H9 (cell line): ENCODE results near the gene CYB5R2. TPM values are rescaled to one million over a fixed set of nuclear protein-coding genes. Genes with fewer than 3 reads are reported as not detected.
A peak's percentile ranks its signal among the peaks of the same experiment; 100 is the strongest.

ENCODE experiments used
- DNase-seq: peaks from one replicate; pipeline ENCODE4 v3.0.0-alpha.2; 2017
- H2AFZ ChIP-seq: one replicate; pipeline ENCODE4 v1.6.1; 2013; ENCODE audit warnings: mild to moderate bottlenecking, low read length, control low read depth, moderate library complexity
- H2AK5ac ChIP-seq: 2 replicates; pipeline ENCODE4 v1.6.1; 2013; ENCODE audit warnings: low read length, control low read depth, mixed read lengths; ENCODE audit not compliant: insufficient read length
- H2BK120ac ChIP-seq: one replicate; pipeline ENCODE4 v1.6.1; 2013; ENCODE audit warnings: low read depth, mild to moderate bottlenecking, low read length, control low read depth, inconsistent platforms; ENCODE audit not compliant: poor library complexity, severe bottlenecking
- H2BK12ac ChIP-seq: 2 replicates; pipeline ENCODE4 v1.6.1; 2013; ENCODE audit warnings: low read length, control low read depth, mixed read lengths, low read depth; ENCODE audit not compliant: insufficient read length
- H2BK15ac ChIP-seq: 2 replicates; pipeline ENCODE4 v1.6.1; 2013; ENCODE audit warnings: low read depth, low read length, control low read depth
- H2BK20ac ChIP-seq: one replicate; pipeline ENCODE4 v1.6.1; 2013; ENCODE audit warnings: low read depth, mild to moderate bottlenecking, low read length, control low read depth, inconsistent platforms; ENCODE audit not compliant: poor library complexity, severe bottlenecking
- H2BK5ac ChIP-seq: 2 replicates; pipeline ENCODE4 v1.6.1; 2013; ENCODE audit warnings: low read length, control low read depth, mixed read lengths; ENCODE audit not compliant: insufficient read length
- H3K14ac ChIP-seq: 2 replicates; pipeline ENCODE4 v1.6.1; 2013; ENCODE audit warnings: low read length, control low read depth; ENCODE audit not compliant: insufficient read depth
- H3K18ac ChIP-seq: 2 replicates; pipeline ENCODE4 v1.6.1; 2013; ENCODE audit warnings: low read depth, mild to moderate bottlenecking, mixed read lengths, low read length, control low read depth; ENCODE audit not compliant: insufficient read length
- H3K23ac ChIP-seq: 2 replicates; pipeline ENCODE4 v1.6.1; 2013; ENCODE audit warnings: low read length, control low read depth, mixed read lengths, low read depth; ENCODE audit not compliant: insufficient read length
- H3K23me2 ChIP-seq: 2 replicates; pipeline ENCODE4 v1.6.1; 2013; ENCODE audit warnings: low read depth, mild to moderate bottlenecking, mixed read lengths, low read length, control low read depth; ENCODE audit not compliant: insufficient read length, poor library complexity, severe bottlenecking
- H3K27ac ChIP-seq: 2 replicates; pipeline ENCODE4 v1.5.1; 2013; ENCODE audit warnings: low read length, control low read depth, mixed read lengths, low read depth; ENCODE audit not compliant: insufficient read length
- H3K27me3 ChIP-seq: 2 replicates; pipeline ENCODE4 v1.6.1; 2013; ENCODE audit warnings: low read length, control low read depth, inconsistent platforms; ENCODE audit not compliant: insufficient read depth
- H3K4ac ChIP-seq: 2 replicates; pipeline ENCODE4 v1.6.1; 2013; ENCODE audit warnings: low read depth, mild to moderate bottlenecking, control low read depth, inconsistent platforms, low read length, moderate library complexity
- H3K4me1 ChIP-seq: 2 replicates; pipeline ENCODE4 v1.6.1; 2013; ENCODE audit warnings: low read length, control low read depth, inconsistent platforms; ENCODE audit not compliant: insufficient read depth
- H3K4me2 ChIP-seq: 2 replicates; pipeline ENCODE4 v1.6.1; 2013; ENCODE audit warnings: low read length, control low read depth, mixed read lengths; ENCODE audit not compliant: insufficient read length, insufficient read depth
- H3K56ac ChIP-seq: 2 replicates; pipeline ENCODE4 v1.6.1; 2013; ENCODE audit warnings: low read depth, mild to moderate bottlenecking, mixed read lengths, low read length, control low read depth; ENCODE audit not compliant: insufficient read length
- H3K79me1 ChIP-seq: 2 replicates; pipeline ENCODE4 v1.6.1; 2013; ENCODE audit warnings: low read depth, mild to moderate bottlenecking, moderate library complexity, low read length, control low read depth, inconsistent platforms; ENCODE audit not compliant: insufficient read depth, poor library complexity, severe bottlenecking
- H3K79me2 ChIP-seq: 2 replicates; pipeline ENCODE4 v1.6.1; 2013; ENCODE audit warnings: low read length, control low read depth, inconsistent platforms; ENCODE audit not compliant: insufficient read depth
- H3K9ac ChIP-seq: 2 replicates; pipeline ENCODE4 v1.6.1; 2013; ENCODE audit warnings: low read length, control low read depth, mixed read lengths; ENCODE audit not compliant: insufficient read length; ENCODE audit errors: extremely low read depth
- H3K9me3 ChIP-seq: one replicate; pipeline ENCODE4 v1.6.1; 2013; ENCODE audit warnings: low read depth, low read length, inconsistent platforms; ENCODE audit not compliant: control insufficient read depth
- H3T11ph ChIP-seq: one replicate; pipeline ENCODE4 v1.6.1; 2013; ENCODE audit warnings: mild to moderate bottlenecking, low read length, control low read depth, inconsistent platforms
- H4K20me1 ChIP-seq: one replicate; pipeline ENCODE4 v1.6.1; 2013; ENCODE audit not compliant: control insufficient read depth, insufficient read length, insufficient read depth
- H4K5ac ChIP-seq: 2 replicates; pipeline ENCODE4 v1.6.1; 2013; ENCODE audit warnings: low read depth, mild to moderate bottlenecking, mixed read lengths, low read length, control low read depth; ENCODE audit not compliant: insufficient read length
- H4K8ac ChIP-seq: replicated peaks from 2 replicates; pipeline ENCODE4 v1.6.1; 2013; ENCODE audit warnings: low read length, control low read depth, mixed read lengths, low read depth; ENCODE audit not compliant: insufficient read length
- H4K91ac ChIP-seq: 2 replicates; pipeline ENCODE4 v1.6.1; 2013; ENCODE audit warnings: low read depth, mild to moderate bottlenecking, moderate library complexity, mixed read lengths, low read length, control low read depth; ENCODE audit not compliant: insufficient read length
- H3K27ac Mint-ChIP-seq, 3 experiments: 2 replicates in 2 of 3; 3 replicates in 1 of 3; pipeline ENCODE4 v1.8.0; 2020 to 2021; ENCODE audit warnings: mixed read lengths in 3 of 3, mild to moderate bottlenecking in 1 of 3, moderate library complexity in 1 of 3
- H3K27me3 Mint-ChIP-seq: 2 replicates; pipeline ENCODE4 v1.8.0; 2021; ENCODE audit warnings: low read depth, mild to moderate bottlenecking, moderate library complexity, mixed read lengths
- H3K36me3 Mint-ChIP-seq, 3 experiments: 2 replicates in 2 of 3; 3 replicates in 1 of 3; pipeline ENCODE4 v1.8.0; 2020 to 2021; ENCODE audit warnings: low read depth in 3 of 3, mixed read lengths in 3 of 3; ENCODE audit not compliant: insufficient read depth in 1 of 3
- H3K4me1 Mint-ChIP-seq, 2 experiments: 2 replicates each; pipeline ENCODE4 v1.8.0; 2020; ENCODE audit warnings: mixed read lengths in 2 of 2
- H3K4me3 Mint-ChIP-seq, 2 experiments: 2 replicates in 1 of 2; 3 replicates in 1 of 2; pipeline ENCODE4 v1.8.0; 2020 to 2021; ENCODE audit warnings: mild to moderate bottlenecking in 2 of 2, mixed read lengths in 2 of 2, moderate library complexity in 1 of 2
- H3K9me3 Mint-ChIP-seq, 2 experiments: 2 replicates in 1 of 2; 3 replicates in 1 of 2; pipeline ENCODE4 v1.8.0; 2020; ENCODE audit warnings: mild to moderate bottlenecking in 2 of 2, mixed read lengths in 2 of 2, moderate library complexity in 1 of 2
- CTCF ChIP-seq: fragments of 200-600 bp; sonication (generic); conservative IDR thresholded peaks from 3 replicates; pipeline ENCODE4 v1.8.0; 2021; ENCODE audit warnings: antibody characterized with exemption, mild to moderate bottlenecking
- WGBS: extraction: QIAGEN DNeasy Blood & Tissue Kit; methylation state at CpG from one replicate; pipeline ENCODE4 v1.1.7; 2013; ENCODE audit warnings: missing lambda C conversion rate, low lambda C conversion rate, mixed read lengths; ENCODE audit not compliant: insufficient read length; ENCODE audit errors: extremely low coverage; 5-methylcytosine and 5-hydroxymethylcytosine counted together
- total RNA-seq: library from RNA; stranded (reverse); gene quantifications from 2 replicates; pipeline ENCODE4 v1.2.1, GENCODE V29; 2021

The CYB5R2 gene
- total RNA-seq, 1 experiment from 2014 or later, result 44.5 TPM

- Mint-ChIP-seq H3K27me3 (no peaks in the 10 kb centered on the region), H3K27ac (peak overlapping the region in 1 of 3 experiments; percentile 49; a peak in 1 of 7 replicates)
These were observed 21.6 kb downstream of the CYB5R2 start for GRCh38 chr11:7651700-7652099.

More at GRCh38 chr11:7651700-7652099, 21.6 kb downstream of the CYB5R2 start:
- TF ChIP-seq CTCF, result no peak
- Histone ChIP-seq H3K4me2 (no peak overlapping the region), H4K91ac (no peak overlapping the region), H2AK5ac (no peak overlapping the region), H3K9ac (no peak overlapping the region), H2BK15ac (no peak overlapping the region), H2BK5ac (no peak overlapping the region), H3K18ac (no peak overlapping the region), H3K27ac (no peak overlapping the region), H3K79me1 (no peaks in the 10 kb centered on the region), H3K23me2 (no peaks in the 10 kb centered on the region), H4K8ac (no peak overlapping the region), H3T11ph (no peak overlapping the region), H3K27me3 (no peaks in the 10 kb centered on the region), H2BK120ac (no peak overlapping the region), H3K14ac (no peak overlapping the region), H4K20me1 (no peaks in the 10 kb centered on the region), H3K4me1 (no peaks in the 10 kb centered on the region), H3K23ac (no peak overlapping the region), H3K56ac (no peak overlapping the region), H2BK20ac (no peak overlapping the region), H2AFZ (no peak overlapping the region), H3K79me2 (no peaks in the 10 kb centered on the region), H3K4ac (no peak overlapping the region), H2BK12ac (no peak overlapping the region), H3K9me3 (no peaks in the 10 kb centered on the region), H4K5ac (no peak overlapping the region)
- Mint-ChIP-seq H3K36me3 (peaks cover 5 to 57% (median 20%) of the 10 kb centered on the region in 3 experiments), H3K4me3 (no peak overlapping the region), H3K9me3 (no peaks in the 10 kb centered on the region), H3K4me1 (0 out of 4 replicates have a peak, but pooled peaks cover 0 to 8% of the 10 kb centered on the region in 2 experiments)
- DNase-seq, result no peak
- WGBS, result no CpG with 5 or more reads among the region's 9 CpGs
